GM19099 (cell line): ENCODE results near the gene NUP210.

Source experiments
- POLR2A ChIP-seq: IDR thresholded peaks from 3 replicates; pipeline ENCODE4 v1.6.1; 2011; ENCODE audit warnings: low read depth; ENCODE audit not compliant: insufficient read length; ENCODE audit errors: extremely low read depth

NUP210 gene

GRCh38 chr3:13353936-13354542 lies 66.1 kb downstream of the NUP210 start:
- TF ChIP-seq POLR2A: no peak

- TF ChIP-seq POLR2A: no peak
These were observed 66.6 kb downstream of the NUP210 start for GRCh38 chr3:13353506-13353905.

- no peak for TF ChIP-seq POLR2A
These were observed 67.4 kb downstream of the NUP210 start for GRCh38 chr3:13352621-13353131.

- no peak for TF ChIP-seq POLR2A
These were observed 70.3 kb downstream of the NUP210 start for GRCh38 chr3:13349823-13350222.

GRCh38 chr3:13348661-13349396 lies 71.3 kb downstream of the NUP210 start:
- TF ChIP-seq POLR2A: no peak

GRCh38 chr3:13348100-13348499 lies 72.0 kb downstream of the NUP210 start:
- TF ChIP-seq POLR2A: no peak

- no peak for TF ChIP-seq POLR2A
These were observed 72.7 kb downstream of the NUP210 start for GRCh38 chr3:13347390-13347950.

- TF ChIP-seq POLR2A: no peak
These were observed 73.4 kb downstream of the NUP210 start for GRCh38 chr3:13346481-13347389.

- no peak for TF ChIP-seq POLR2A
These were observed 74.3 kb downstream of the NUP210 start for GRCh38 chr3:13345772-13346171.

GRCh38 chr3:13345284-13345683 lies 74.8 kb downstream of the NUP210 start:
- TF ChIP-seq POLR2A: no peak

GRCh38 chr3:13344663-13345062 lies 75.5 kb downstream of the NUP210 start:
- TF ChIP-seq POLR2A: no peak

GRCh38 chr3:13343601-13344000 lies 76.5 kb downstream of the NUP210 start:
- no peak for TF ChIP-seq POLR2A

- TF ChIP-seq POLR2A: peak; percentile 23
These were observed 78.8 kb downstream of the NUP210 start for GRCh38 chr3:13341229-13341905.

- TF ChIP-seq POLR2A: no peak
These were observed 80.3 kb downstream of the NUP210 start for GRCh38 chr3:13339833-13340232.
